NCI-H2107 treated with DMSO at 0.1 percent for 48 hours (cell line): ENCODE measurements around the gene CPNE8.

Experiments
- DNase-seq: peaks from one replicate; lab custom pipeline; 2025; ENCODE audit not compliant: unreplicated experiment; lab: John Stamatoyannopoulos, UW

CPNE8 gene

DNA sequence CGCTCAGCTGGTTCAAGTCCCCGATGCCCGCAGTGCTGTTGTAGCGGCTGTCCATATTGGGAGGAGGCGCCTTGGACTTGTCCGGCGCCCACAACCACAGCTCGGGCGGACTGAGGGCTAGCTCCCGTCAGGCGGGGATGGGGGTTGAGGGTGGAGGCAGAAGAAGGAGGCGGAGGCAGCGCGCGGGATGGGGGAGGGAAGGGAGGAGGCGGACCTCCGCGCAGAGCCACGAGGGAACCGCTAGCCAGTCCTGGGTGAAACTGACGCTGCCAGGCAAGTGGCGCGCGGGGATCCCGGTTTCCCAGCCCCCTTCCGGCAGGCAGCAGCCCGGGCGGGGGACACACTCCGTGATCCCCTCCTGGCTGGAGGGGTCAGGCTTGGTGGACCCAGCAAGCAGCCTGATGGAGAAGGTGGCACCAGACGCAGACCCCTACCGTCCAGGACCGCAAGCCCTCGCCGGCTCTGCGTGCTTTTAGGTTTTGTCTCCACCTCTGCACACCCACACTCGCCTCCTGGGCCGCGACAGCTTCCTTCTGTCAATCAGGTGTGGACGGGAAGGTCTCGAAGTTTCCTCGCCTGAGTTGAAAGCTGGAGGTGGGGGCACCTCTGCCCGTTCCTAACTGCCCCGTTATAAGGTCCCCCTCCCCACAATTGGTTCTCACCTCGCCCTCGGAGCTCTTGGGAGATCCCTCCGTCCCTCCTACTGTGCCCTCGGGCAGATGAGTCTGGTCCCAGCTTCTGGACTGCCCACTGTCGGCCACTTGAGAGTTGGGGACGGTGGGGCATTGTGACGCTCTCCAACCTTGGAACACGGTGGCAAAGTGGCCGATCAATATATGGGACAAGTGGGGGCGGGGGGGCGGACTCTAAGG, at the start of gene CPNE8:
Gene CPNE8 (minus strand): TSS at position 112 of the 872 bp plus-strand sequence. CDS start 57 bp downstream, at position 55.
- no peak for DNase-seq

DNA sequence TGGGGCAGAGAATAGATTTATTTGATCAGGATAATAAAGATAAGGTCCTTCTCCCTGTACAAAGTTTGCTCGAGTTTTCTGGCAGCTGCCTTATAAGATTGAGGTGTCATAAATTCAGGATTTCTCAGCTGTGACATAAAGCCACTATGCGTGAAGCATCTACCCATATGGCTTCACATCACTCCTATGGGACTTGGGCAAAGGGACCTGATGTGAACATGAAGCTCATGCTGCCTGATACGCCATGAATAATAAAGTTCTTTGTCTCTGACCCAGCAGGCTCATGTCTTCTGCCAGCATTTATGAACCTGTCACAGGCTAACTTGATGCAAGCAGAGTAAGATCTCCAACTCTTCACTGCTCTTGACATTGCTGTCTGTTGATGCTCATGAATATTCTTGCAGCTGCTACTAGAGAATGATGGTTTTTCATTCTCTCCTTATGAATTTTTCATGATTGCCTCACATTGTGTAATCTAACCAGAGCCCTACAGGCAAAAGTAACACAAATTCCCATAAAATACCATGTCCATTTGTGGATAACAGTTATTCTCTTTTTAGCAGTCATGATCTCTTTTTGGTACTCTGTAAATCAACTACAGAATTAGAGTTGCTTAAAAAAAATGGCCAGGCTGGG, 49.0 kb upstream of the CPNE8 start:
- no peak for DNase-seq

DNA sequence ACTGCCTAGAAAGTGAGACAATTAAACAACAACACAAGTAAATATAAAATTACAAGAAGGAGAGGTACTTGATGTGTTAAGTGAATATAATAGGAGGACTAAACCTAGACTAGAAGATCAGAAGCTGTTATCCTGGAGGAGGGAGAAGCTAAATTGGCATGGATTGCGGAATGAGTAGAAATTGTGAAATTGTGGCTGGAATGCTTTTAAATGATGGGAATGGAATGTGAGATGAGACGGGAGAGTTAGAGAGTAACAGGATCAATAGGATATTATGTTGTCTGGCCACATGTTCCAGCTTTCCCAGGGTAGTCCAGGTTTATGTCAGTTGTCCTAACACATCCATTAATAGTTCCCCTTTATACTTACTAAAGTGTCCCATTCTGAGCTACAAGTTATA, 44.0 kb upstream of the CPNE8 start:
- DNase-seq, result no peak

DNA sequence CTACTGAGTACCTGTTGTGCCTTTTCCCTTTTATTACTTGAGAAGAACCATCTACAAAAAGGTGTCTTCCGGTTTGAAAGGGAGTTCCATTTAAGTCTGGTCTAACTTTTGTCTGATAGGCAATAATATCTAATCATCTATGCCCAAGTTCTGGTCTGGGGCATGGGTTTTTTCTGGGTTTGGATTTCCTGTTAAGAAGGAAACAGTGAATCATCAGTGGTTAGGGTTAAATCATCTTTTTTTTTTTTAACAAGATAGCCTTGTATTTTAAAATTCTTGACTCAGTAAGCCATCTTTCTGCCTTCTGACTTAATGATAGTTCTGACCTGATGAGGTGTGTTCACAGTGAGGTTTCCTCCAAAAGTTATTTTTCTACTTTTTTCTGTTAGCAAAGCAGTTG, 29.3 kb upstream of the CPNE8 start:
- DNase-seq, result no peak

DNA sequence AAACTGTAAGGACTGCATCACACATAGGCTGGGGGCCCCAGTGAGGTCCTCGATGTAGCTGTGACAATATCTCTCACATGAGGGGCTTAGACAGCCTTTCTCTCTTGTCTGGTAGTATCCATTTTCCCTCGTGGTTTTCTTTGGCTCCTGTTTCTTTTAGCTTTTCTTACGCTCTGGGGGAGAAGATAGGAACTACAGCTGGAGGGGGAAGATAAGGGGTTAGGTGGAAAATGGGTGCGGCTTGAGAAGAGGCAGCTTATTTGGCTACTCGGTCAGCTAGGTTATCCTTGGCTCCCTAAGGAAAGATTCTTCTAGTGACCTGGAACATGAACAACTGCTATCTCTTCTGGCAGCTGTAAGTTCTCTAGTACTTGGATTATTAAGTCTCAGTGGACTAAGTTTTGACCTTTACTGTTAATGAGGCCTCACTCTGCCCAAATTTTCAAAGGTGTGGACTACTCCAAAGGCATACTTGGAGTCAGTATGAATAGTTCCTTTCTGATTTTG, 28.7 kb upstream of the CPNE8 start:
- DNase-seq, result no peak

DNA sequence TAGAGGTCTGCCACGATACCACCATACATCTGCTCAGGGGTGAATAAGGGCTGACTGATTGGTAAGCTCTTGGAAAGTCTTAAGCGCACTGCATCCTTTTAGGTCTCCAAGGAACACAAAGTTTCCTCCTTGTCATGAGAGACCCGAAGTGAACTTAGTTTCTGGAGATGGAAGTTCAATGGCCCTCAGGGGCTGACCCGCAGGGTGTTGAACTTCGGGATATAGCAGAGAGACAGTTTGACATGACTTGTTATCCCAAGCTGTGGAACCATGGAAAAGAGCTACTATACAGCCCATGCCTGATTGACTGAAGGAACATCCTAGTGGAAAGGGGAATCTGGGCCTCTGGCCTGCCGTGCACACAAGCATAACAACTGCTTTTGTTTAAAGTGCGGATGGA, 26.9 kb upstream of the CPNE8 start:
- no peak for DNase-seq

DNA sequence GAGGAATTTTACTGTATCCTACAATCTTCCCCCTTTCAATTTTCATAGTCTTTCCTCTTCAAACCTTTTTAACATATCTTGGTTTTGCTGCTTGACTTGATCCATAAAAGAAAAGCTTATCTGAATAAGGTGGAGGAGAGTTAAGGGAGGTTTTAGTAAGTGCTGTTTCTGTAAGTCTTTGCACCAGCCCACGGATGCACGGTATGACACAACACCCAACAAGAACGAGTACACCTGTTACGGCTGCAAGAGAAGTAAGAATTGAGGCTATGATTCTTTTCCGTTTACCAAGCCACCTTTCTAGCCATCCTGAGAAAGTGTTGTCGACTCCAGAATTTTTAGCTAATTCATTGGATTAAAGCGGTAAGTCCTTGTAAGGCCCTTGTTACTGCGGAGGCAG, 26.1 kb upstream of the CPNE8 start:
- no peak for DNase-seq

DNA sequence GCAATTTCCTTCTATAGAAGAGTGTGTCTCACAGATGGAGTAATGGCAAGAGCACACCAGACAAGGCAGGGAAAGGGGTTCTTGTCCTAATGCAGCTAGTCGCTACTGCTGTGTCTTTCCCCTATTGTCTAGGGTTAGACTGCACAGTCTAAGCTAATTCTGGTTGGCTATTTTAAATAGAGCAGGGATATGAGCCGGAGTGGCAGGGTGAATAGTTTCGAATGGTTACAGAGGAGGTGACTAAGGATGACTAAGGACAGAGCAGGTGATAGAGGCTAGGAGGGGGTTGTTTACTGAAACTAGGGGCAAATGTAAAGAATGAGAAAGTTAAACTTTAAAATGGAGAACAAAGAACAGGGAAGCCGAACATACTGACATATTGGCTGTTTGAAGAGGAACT, 25.6 kb upstream of the CPNE8 start:
- DNase-seq, result no peak

DNA sequence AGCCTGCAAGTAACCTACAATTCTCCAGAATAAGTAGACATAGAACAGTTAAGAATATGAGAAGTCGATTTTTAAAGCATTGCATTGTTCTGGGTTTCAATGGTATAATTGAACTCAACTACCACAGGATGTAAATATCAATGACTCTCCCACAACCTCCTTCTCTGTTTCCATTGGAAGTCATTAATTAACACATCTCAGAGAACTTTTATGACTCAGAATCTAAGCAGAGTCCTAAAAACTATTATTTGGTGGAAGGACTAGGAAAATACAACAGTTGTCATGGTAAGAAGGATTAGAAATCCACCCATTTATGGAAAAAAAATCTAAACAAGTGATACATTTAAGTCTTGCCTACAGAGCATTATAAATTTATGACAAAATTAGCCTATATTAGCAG, 21.1 kb upstream of the CPNE8 start:
- DNase-seq, result no peak

DNA sequence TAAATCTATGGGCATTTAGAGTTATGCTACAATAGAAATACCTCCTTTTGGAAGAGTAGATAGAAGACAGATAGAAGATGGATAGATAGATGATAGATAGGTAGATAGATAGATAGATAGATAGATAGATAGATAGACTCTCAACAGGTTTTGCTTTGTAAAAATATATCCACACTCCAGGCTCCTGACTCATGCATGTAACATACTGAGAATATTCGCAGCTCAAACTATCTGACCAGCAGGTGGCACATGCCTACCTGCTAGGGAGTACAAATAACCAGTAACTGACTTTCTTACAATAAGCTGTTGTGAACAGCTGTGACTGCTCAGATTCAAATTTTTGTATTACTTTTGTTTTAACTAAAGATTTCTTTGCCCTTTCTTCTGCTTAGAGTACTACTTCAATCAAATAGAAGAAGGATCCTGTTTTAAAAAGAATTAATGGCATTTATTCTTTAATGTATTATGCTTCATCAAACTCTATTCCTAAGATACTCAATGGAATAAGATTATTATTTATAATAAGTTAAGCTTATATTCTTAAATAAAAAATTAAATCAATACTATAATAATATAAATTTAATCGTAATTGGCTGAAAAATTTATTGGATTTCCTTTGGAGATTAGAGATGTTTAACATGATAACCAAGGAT, 15.8 kb upstream of the CPNE8 start:
- no peak for DNase-seq

DNA sequence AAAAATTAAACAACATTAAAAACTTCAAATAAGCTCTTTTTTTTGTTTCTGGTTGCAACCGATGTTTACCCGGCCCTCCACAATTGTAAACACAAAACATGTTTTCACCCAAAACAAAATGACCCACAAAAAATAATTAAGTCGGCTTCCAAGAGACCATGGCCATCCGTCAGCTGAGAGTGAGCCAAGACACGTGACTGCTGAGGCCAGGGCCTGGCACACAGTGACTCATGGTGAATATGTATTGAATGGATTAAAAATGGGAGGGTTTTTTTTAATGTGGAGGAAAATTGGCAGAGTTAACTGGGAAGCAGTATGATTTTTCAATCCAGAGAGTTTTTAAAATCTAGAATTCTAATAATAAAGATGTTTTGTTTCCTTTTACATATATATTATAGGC, 13.8 kb upstream of the CPNE8 start:
- DNase-seq, result no peak

DNA sequence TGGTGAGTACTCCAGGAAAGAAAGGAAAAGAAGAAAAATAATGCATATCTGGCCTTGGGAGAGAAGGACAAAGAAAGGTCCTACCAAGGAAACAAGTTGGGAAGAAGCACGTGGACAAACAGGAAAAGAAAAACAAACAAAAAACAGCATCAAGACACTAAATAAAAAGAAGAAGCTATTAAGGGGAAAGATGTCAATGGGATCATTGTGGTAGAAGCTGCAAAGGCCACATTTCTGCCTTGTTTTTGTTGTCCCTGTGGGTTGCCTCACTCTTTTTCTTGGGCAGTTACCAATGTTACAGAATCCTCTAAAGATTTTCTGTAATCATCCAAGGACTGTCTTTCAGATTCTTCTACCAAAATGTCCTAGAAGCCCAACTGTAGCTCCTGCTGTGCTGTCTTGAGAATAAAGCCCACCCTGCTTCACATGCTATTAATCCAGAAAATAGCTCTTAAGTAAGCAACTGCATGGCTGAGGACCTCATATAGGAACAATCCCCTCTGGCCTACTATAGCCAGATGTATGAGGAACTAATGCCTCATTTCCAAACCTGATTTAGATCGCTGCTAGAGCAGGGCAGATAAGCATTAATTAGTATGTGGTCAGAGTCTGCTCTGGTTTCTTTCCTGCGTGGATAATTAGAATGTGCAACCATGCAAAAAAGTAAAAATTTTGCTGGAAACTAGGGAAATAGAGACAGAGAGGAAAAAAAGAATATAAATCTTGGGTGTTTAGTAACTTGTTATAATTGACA, 10.2 kb upstream of the CPNE8 start:
- no peak for DNase-seq

DNA sequence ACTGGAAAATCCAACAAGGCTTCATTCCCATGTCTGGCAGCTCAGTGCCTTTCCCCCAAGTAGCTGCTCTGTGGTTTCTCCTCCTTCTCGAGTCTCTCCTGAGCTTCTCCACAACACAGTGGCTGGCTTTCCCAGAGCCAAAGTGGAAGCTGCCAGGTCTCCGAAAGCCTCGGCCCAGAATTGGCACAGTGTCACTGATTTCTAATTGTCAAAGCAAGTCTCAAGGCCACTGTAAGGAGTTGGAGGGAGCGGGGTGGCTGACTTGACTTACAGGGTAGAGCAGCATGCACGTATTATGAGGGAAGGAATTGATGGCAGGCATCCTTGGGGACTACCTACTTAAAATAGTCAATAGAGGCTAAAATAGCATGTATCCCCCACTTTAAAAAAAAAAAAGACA, 6.7 kb upstream of the CPNE8 start:
- no peak for DNase-seq

DNA sequence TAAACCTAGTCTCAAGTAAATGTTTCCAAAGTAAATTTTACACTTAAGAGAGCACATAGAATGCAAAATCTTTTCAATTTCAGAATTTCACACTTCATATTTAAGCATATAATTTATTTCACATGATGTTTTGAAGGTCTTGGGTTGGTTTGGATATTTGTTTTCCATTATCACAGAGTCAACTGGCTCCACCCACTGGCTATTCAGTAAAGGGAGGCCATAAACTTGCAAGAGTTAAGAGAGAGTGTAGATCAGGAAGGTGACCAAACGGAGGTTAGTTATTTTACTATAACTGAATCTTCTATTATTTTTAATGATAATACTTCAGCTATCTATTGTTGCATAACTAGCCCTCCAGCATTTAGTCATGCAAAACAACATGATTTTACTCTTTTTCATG, 6.2 kb upstream of the CPNE8 start:
- no peak for DNase-seq

DNA sequence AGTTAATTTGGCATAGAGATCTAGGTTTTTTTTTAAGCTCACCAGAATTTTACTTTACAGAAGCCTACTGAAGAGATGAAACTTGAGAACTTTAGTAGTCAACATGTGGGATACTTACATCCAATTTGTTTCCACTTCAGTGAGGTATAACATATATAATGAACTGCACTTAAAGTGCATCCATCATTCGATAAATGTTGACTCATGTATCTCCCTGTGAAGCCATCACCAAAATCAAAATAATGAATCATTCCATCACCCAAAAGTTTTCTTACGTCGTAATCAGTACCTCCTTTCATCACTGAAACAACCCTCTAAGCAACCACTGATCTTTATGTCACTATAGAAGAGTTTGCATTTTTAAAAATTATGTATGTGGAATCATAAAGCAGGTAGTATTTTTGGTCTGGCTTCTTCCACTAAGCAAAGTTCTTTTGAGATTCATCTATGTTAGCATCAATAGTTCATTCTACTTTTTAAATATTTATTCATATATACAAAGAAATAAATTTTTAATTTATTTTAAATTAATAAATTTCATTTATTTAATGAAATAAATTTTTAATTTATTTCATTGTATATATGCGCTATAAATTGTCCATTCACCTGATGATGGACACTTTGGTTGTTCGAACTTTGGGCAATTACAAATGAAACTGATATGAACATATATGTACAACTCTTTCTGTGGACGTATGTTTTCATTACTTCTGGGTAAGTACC, 2.0 kb upstream of the CPNE8 start:
- no peak for DNase-seq

DNA sequence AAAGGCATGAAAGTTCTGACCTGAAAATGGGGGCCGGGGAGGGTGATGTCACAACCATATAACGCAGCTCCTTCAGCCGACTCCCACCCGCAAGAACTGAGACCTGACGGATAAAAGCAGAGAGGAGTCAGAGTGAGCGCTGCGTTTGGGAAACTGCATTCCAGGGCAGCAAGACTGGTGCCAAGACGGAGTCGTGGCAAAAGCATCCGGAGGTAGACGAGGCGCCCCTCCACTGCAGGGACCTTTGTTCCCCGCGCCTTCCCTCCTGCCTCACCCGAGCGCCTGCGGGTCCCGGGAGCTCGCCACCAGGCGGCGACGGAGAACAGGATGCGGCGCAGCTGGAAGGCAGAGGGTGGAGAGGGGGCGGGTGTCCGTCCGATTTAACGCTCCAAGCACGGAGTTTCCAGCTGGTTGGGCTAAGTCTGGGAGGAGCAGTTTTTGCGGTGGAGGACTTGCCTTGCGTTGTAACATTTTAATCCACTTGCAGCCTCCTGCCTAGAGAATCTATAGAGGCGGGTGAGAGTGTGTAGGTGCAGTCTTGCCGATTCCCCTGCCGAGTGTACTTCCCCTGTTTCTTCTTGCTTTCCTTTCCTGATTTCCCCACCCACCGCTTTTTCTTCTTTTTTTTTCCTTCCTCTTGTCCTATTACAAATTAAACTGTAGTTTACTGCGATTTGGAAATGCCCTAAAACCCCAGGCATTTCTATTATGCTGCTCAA, 1.2 kb upstream of the CPNE8 start:
- DNase-seq, result peak; percentile 22

DNA sequence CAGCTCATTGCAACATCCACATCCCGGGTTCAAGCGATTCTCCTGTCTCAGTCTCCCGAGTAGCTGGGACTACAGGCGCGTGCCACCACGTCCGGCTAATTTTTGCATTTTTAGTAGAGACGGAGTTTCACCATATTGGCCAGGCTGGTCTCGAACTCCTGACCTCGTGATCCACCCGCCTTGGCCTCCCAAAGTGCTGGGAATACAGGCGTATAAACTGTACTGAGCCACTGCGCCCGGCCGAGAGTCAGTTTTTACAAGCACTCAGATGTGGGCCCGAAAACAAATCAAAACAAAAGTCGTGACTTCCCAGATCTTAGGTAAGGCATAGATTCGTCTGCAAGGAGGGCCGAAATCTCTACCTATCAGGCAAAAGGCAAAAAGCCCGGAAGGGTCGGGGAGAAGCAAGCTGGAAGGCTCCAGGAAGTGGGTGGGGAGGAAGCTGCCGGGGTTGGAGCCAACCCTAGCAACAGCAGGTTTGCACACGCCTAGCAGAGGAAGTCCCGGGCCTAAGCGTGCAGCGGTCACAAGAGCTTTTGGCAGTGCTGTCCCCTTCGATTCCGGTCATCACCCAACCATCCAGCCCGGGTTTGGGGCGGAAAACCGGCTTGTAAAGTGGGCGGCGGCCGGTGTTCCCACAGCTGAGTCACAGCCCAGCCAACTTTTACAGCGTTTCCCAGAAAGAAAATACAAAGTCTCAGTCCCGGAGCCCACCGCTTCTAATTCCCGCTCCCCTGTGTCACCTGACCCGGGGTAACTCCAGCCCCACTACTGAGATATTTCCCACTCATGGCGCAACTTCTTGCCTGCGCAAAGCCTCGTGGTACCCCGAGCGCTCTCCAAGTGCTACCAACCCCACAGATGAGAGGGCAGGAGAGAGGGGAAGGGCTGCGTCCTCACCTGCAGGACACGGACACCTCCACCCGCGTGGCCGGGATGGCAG, 583 bp downstream of the CPNE8 start:
- DNase-seq, result no peak

DNA sequence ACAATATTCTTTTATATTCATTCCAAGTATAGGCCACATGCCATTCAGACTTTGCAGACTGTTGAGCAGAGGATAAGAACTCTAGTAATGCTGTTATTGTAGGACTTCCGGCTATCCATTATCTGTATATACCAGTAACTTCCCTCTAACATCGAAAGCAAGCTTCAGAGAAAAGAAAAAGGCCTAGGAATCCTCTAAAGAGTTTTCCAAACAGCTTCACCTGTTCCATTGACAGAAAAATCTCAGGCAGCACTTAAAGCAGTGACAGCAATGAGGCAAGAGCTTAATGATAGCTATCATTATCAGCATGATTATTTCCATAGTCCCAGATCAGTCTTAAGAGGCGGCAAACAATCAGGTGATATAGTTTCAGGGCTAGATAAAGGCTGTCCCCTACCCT, 1.8 kb downstream of the CPNE8 start:
- no peak for DNase-seq
